Panc1 (cell line): ENCODE measurements around the gene PLEKHA1. TPM values are rescaled to one million over a fixed set of nuclear protein-coding genes. Genes with fewer than 3 reads are reported as not detected.
A peak's percentile ranks its signal among the peaks of the same experiment; 100 is the strongest.

Source experiments
- ATAC-seq: fragments of 200-7000 bp; cut with Tn5 transposase; 2 replicates; pipeline ENCODE4 v1.9.1; 2020; ENCODE audit warnings: mild to moderate bottlenecking, moderate library complexity
- BruUV-seq: library from RNA; stranded (reverse); fragments of 400-500 nt; replicated peaks from 2 replicates; lab custom pipeline; 2021; lab: Mats Ljungman, UMichigan
- CTCF ChIA-PET: fragments of 300-600 bp; sonication (Branson Sonifier 250); formaldehyde crosslinking; loops from one replicate; lab custom pipeline; 2022; ENCODE audit warnings: antibody characterized with exemption; lab: Charles Lee
- POLR2A ChIA-PET: fragments of 300-600 bp; sonication (Branson Sonifier 250); formaldehyde crosslinking; loops from one replicate; lab custom pipeline; 2022; ENCODE audit warnings: antibody characterized with exemption; lab: Charles Lee
- DNase-seq: peaks from one replicate; pipeline ENCODE4 v3.0.0-alpha.2; 2010; ENCODE audit warnings: low read depth, low spot score
- H3K27ac ChIP-seq: 2 replicates; pipeline ENCODE4 v1.5.1; 2011; ENCODE audit warnings: mild to moderate bottlenecking, low read length, inconsistent platforms
- H3K27me3 ChIP-seq: fragments of 200-500 bp; sonication (Bioruptor generic); 2 replicates; pipeline ENCODE4 v1.6.0; 2014; ENCODE audit warnings: low read length, inconsistent platforms; ENCODE audit not compliant: control insufficient read depth, insufficient read depth
- H3K36me3 ChIP-seq: fragments of 200-500 bp; sonication (Bioruptor generic); 2 replicates; pipeline ENCODE4 v1.5.1; 2014; ENCODE audit warnings: inconsistent platforms, mild to moderate bottlenecking, low read length, moderate library complexity; ENCODE audit not compliant: control insufficient read depth, insufficient read depth
- H3K4me1 ChIP-seq: 2 replicates; pipeline ENCODE4 v1.5.1; 2011; ENCODE audit warnings: inconsistent platforms, mild to moderate bottlenecking, low read length, moderate library complexity; ENCODE audit not compliant: control insufficient read depth, insufficient read depth
- H3K4me3 ChIP-seq, 2 experiments: 2 replicates each; pipeline ENCODE4 v1.5.1; 2011 to 2012; ENCODE audit warnings: low read depth in 2 of 2, low read length in 2 of 2, mild to moderate bottlenecking in 2 of 2, inconsistent platforms in 1 of 2, moderate library complexity in 1 of 2
- H3K9me3 ChIP-seq: fragments of 200-500 bp; sonication (Bioruptor generic); 2 replicates; pipeline ENCODE4 v1.5.1; 2014; ENCODE audit warnings: low read depth, mild to moderate bottlenecking, inconsistent platforms, low read length, moderate library complexity; ENCODE audit not compliant: control insufficient read depth, insufficient read depth
- POLR2AphosphoS5 ChIP-seq: IDR thresholded peaks from 2 replicates; pipeline ENCODE4 v1.6.1; 2012; ENCODE audit warnings: mild to moderate bottlenecking, low read depth, low read length, moderate library complexity
- SIN3A ChIP-seq: IDR thresholded peaks from 2 replicates; pipeline ENCODE4 v1.6.1; 2012; ENCODE audit warnings: low read depth, mild to moderate bottlenecking, low read length, moderate library complexity, borderline replicate concordance; ENCODE audit not compliant: insufficient read depth
- TCF7L2 ChIP-seq: IDR thresholded peaks from 2 replicates; pipeline ENCODE4 v1.6.1; 2011; ENCODE audit warnings: mild to moderate bottlenecking, low read depth, low read length, inconsistent platforms
- in situ Hi-C: cut with HindIII; loops from 2 replicates; pipeline ENCODE4 v1.10.0; 2016; ENCODE audit warnings: low sequenced_read_pairs, low pct_unique_long_range_greater_than_20kb
- intact Hi-C: fragments of 100-400 bp; cut with micrococcal nuclease; formaldehyde crosslinking; loops from one replicate; pipeline ENCODE4 v1.10.0; 2022; ENCODE audit not compliant: unreplicated experiment
- total RNA-seq: library from RNA; stranded (reverse); gene quantifications from one replicate; pipeline ENCODE4 v1.2.1, GENCODE V29; 2021; ENCODE audit not compliant: unreplicated experiment
- TF ChIP-seq, protein P1 (sequence below): fragments of 450-650 bp; IDR thresholded peaks from 2 replicates; pipeline ENCODE4 v1.5.1; 2017; ENCODE audit warnings: mild to moderate bottlenecking
- TF ChIP-seq, protein P2 (sequence below), 2 experiments: IDR thresholded peaks; 2 replicates each; pipeline ENCODE4 v1.6.1; 2011 to 2012; ENCODE audit warnings: low read depth in 2 of 2, control low read depth in 1 of 2, low read length in 1 of 2, mild to moderate bottlenecking in 1 of 2, moderate library complexity in 1 of 2; ENCODE audit not compliant: insufficient read depth in 1 of 2

The PLEKHA1 gene
- total RNA-seq, 1 experiment from 2014 or later: 95.5 TPM

DNA sequence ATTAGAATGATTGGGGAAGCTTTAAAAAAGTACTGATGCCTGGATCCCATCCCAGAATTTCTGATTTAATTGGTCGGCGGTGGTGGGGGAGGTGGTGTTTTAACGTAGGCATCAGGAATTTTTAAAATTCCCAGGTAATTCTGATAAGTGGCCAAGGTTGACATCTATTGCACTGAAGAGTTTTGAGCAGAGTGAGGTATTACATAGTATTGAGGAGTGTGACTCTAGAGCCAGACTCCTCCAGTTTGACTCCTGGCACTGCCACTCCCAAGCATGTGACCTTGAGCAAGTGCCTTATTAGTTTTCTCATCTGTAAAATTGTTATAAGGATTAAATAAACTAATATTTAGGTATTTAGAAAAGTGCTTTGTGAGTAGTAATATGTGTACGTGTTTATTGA, 6.2 kb downstream of the PLEKHA1 start:
- in situ Hi-C loops: no loop called here
- H3K27me3 ChIP-seq: no peaks in the 10 kb centered on the region
- ChIA-PET POLR2A (no interaction called here), CTCF (no interaction called here)
- H3K4me3 ChIP-seq: no peak overlapping the region
- ATAC-seq (no peak), DNase-seq (no peak)
- BruUV-seq: no TSS peak
- H3K4me1 ChIP-seq: peaks cover 23% of the 10 kb centered on the region
- TF ChIP-seq SIN3A (no peak), POLR2AphosphoS5 (no peak), TCF7L2 (no peak)
- TF ChIP-seq, protein P1, sequence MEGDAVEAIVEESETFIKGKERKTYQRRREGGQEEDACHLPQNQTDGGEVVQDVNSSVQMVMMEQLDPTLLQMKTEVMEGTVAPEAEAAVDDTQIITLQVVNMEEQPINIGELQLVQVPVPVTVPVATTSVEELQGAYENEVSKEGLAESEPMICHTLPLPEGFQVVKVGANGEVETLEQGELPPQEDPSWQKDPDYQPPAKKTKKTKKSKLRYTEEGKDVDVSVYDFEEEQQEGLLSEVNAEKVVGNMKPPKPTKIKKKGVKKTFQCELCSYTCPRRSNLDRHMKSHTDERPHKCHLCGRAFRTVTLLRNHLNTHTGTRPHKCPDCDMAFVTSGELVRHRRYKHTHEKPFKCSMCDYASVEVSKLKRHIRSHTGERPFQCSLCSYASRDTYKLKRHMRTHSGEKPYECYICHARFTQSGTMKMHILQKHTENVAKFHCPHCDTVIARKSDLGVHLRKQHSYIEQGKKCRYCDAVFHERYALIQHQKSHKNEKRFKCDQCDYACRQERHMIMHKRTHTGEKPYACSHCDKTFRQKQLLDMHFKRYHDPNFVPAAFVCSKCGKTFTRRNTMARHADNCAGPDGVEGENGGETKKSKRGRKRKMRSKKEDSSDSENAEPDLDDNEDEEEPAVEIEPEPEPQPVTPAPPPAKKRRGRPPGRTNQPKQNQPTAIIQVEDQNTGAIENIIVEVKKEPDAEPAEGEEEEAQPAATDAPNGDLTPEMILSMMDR: no peak
- TF ChIP-seq, protein P2, sequence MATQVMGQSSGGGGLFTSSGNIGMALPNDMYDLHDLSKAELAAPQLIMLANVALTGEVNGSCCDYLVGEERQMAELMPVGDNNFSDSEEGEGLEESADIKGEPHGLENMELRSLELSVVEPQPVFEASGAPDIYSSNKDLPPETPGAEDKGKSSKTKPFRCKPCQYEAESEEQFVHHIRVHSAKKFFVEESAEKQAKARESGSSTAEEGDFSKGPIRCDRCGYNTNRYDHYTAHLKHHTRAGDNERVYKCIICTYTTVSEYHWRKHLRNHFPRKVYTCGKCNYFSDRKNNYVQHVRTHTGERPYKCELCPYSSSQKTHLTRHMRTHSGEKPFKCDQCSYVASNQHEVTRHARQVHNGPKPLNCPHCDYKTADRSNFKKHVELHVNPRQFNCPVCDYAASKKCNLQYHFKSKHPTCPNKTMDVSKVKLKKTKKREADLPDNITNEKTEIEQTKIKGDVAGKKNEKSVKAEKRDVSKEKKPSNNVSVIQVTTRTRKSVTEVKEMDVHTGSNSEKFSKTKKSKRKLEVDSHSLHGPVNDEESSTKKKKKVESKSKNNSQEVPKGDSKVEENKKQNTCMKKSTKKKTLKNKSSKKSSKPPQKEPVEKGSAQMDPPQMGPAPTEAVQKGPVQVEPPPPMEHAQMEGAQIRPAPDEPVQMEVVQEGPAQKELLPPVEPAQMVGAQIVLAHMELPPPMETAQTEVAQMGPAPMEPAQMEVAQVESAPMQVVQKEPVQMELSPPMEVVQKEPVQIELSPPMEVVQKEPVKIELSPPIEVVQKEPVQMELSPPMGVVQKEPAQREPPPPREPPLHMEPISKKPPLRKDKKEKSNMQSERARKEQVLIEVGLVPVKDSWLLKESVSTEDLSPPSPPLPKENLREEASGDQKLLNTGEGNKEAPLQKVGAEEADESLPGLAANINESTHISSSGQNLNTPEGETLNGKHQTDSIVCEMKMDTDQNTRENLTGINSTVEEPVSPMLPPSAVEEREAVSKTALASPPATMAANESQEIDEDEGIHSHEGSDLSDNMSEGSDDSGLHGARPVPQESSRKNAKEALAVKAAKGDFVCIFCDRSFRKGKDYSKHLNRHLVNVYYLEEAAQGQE (IDR thresholded peaks at IDR 0.05; ENCODE audit: insufficient read depth in 1 of 2, low read depth in 2 of 2, low read length in 1 of 2): no peak
- H3K9me3 ChIP-seq: no peaks in the 10 kb centered on the region
- intact Hi-C loops: no loop called here
- H3K27ac ChIP-seq: 0 out of 2 replicates have a peak overlapping the region, but pooled peaks have one; percentile 18
- peaks cover 2% of the 10 kb centered on the region; the same call in 1 of the 2 replicates for H3K36me3 ChIP-seq

DNA sequence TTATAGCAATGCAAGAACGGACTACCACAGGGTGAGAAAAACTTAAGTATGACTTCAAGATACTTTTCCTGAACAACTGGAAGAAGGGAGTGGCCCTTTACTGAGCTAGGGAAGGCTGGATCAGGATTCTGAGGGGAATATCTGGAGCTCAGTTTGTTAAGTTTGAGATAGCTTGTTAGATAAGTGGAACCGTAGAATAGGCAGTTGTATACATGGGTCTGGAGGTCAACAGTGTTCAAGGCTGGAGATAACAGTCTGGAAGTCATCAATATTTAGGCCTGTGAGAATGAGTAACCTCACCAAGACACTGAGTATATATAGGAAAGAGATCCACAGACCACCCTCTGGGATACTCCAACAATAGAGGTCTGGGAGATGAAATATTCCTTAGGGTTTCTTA, 7.2 kb downstream of the PLEKHA1 start:
- ATAC-seq (peak; percentile 38; the same call in 1 of the 2 replicates), DNase-seq (no peak)
- H3K9me3 ChIP-seq: no peaks in the 10 kb centered on the region
- no TSS peak for BruUV-seq
- H3K27ac ChIP-seq: no peak overlapping the region
- peaks cover 24% of the 10 kb centered on the region for H3K4me1 ChIP-seq
- POLR2A ChIA-PET: no interaction called here
- H3K4me3 ChIP-seq: no peak overlapping the region
- H3K27me3 ChIP-seq: no peaks in the 10 kb centered on the region
- in situ Hi-C loops (no loop called here), intact Hi-C loops (no loop called here)
- TF ChIP-seq SIN3A (no peak), POLR2AphosphoS5 (no peak), TCF7L2 (no peak)
- TF ChIP-seq, protein P2 (IDR thresholded peaks at IDR 0.05; ENCODE audit: insufficient read depth in 1 of 2, low read depth in 2 of 2, low read length in 1 of 2): no peak
- TF ChIP-seq, protein P1: no peak
- CTCF ChIA-PET: no interaction called here
- peaks cover 2% of the 10 kb centered on the region; the same call in 1 of the 2 replicates for H3K36me3 ChIP-seq
